ENCODE measurements around the gene VEPH1.

The VEPH1 gene

GRCh38 chr3:157275832-157276231, 227.4 kb downstream of the VEPH1 start:
- no peak for DNase-seq (ENCODE audit: extremely low read depth in 1 of 2, low read depth in 1 of 2)

- DNase-seq (ENCODE audit: extremely low read depth in 1 of 2, low read depth in 1 of 2): no peak
Observed at GRCh38 chr3:157274644-157275137, 228.5 kb downstream of the VEPH1 start.

GRCh38 chr3:157271283-157271882, 231.8 kb downstream of the VEPH1 start:
- no peak for DNase-seq (ENCODE audit: extremely low read depth in 1 of 2, low read depth in 1 of 2)

GRCh38 chr3:157268026-157268425, 235.2 kb downstream of the VEPH1 start:
- no peak for DNase-seq (ENCODE audit: extremely low read depth in 1 of 2, low read depth in 1 of 2)

GRCh38 chr3:157265931-157266330, 237.3 kb downstream of the VEPH1 start:
- DNase-seq (ENCODE audit: extremely low read depth in 1 of 2, low read depth in 1 of 2): no peak

- no peak for DNase-seq (ENCODE audit: extremely low read depth in 1 of 2, low read depth in 1 of 2)
Observed at GRCh38 chr3:157263027-157263426, 240.2 kb downstream of the VEPH1 start.

GRCh38 chr3:157261000-157261399, 242.2 kb downstream of the VEPH1 start:
- no peak for DNase-seq (ENCODE audit: extremely low read depth in 1 of 2, low read depth in 1 of 2)

GRCh38 chr3:157259825-157260224, 243.4 kb downstream of the VEPH1 start:
- DNase-seq (ENCODE audit: extremely low read depth in 1 of 2, low read depth in 1 of 2): no peak

- DNase-seq (ENCODE audit: extremely low read depth in 1 of 2, low read depth in 1 of 2): no peak
Observed at GRCh38 chr3:157257101-157257500, 246.1 kb downstream of the VEPH1 start.

- no peak for DNase-seq (ENCODE audit: extremely low read depth in 1 of 2, low read depth in 1 of 2)
Observed at GRCh38 chr3:157255797-157256196, 247.4 kb downstream of the VEPH1 start.

GRCh38 chr3:157251685-157252084, 251.5 kb downstream of the VEPH1 start:
- no peak for DNase-seq (ENCODE audit: extremely low read depth in 1 of 2, low read depth in 1 of 2)

- DNase-seq (ENCODE audit: extremely low read depth in 1 of 2, low read depth in 1 of 2): no peak
Observed at GRCh38 chr3:157249606-157250005, 253.6 kb downstream of the VEPH1 start.

- no peak for DNase-seq (ENCODE audit: extremely low read depth in 1 of 2, low read depth in 1 of 2)
Observed at GRCh38 chr3:157248590-157249422, 254.4 kb downstream of the VEPH1 start.

- DNase-seq (ENCODE audit: extremely low read depth in 1 of 2, low read depth in 1 of 2): no peak
Observed at GRCh38 chr3:157247391-157247790, 255.8 kb downstream of the VEPH1 start.

- no peak for DNase-seq (ENCODE audit: extremely low read depth in 1 of 2, low read depth in 1 of 2)
Observed at GRCh38 chr3:157242836-157243235, 260.4 kb downstream of the VEPH1 start.

GRCh38 chr3:157241599-157241998, 261.6 kb downstream of the VEPH1 start:
- DNase-seq (ENCODE audit: extremely low read depth in 1 of 2, low read depth in 1 of 2): no peak

GRCh38 chr3:157240408-157240807, 262.8 kb downstream of the VEPH1 start:
- DNase-seq (ENCODE audit: extremely low read depth in 1 of 2, low read depth in 1 of 2): no peak

- DNase-seq (ENCODE audit: extremely low read depth in 1 of 2, low read depth in 1 of 2): peak; percentile 35 to 63
Observed at GRCh38 chr3:157239082-157239704, 264.0 kb downstream of the VEPH1 start.

GRCh38 chr3:157238457-157238856, 264.8 kb downstream of the VEPH1 start:
- DNase-seq (ENCODE audit: extremely low read depth in 1 of 2, low read depth in 1 of 2): no peak

- no peak for DNase-seq (ENCODE audit: extremely low read depth in 1 of 2, low read depth in 1 of 2)
Observed at GRCh38 chr3:157237886-157238285, 265.3 kb downstream of the VEPH1 start.

GRCh38 chr3:157235291-157235690, 267.9 kb downstream of the VEPH1 start:
- no peak for DNase-seq (ENCODE audit: extremely low read depth in 1 of 2, low read depth in 1 of 2)

- no peak for DNase-seq (ENCODE audit: extremely low read depth in 1 of 2, low read depth in 1 of 2)
Observed at GRCh38 chr3:157233923-157234322, 269.3 kb downstream of the VEPH1 start.

Measured in stimulated activated CD8-positive, alpha-beta memory T cell treated with anti-CD3 and anti-CD28 coated beads, Interleukin-7, amount 100 ng/mL, for 48 hours (primary cell).